Measurements from ENCODE around the gene BLOC1S1. TPM values are rescaled to one million over a fixed set of nuclear protein-coding genes. Genes with fewer than 3 reads are reported as not detected.
A peak's percentile ranks its signal among the peaks of the same experiment; 100 is the strongest.

BLOC1S1 gene
- total and polyA plus RNA-seq, 10 of the 15 experiments (the other 5 are each of a cell fraction or from before 2014, with no cell fraction given): 126 to 285 (median 166) TPM

- no peak for TF ChIP-seq ELK1 (IDR thresholded peaks at IDR 0.05; ENCODE audit: low read depth, low read length)
- peak in 1 of 3 experiments; percentile 22; a peak in 1 of 6 replicates for TF ChIP-seq CTCF (IDR thresholded peaks at IDR 0.05 in 2 of 3, conservative IDR thresholded peaks at IDR 0.05 in 1 of 3; ENCODE audit: control insufficient read depth in 2 of 3, extremely low read depth in 1 of 3, insufficient read depth in 1 of 3, low read depth in 3 of 3, low read length in 3 of 3)
- TF ChIP-seq IRF4 (IDR thresholded peaks at IDR 0.05; ENCODE audit: low read depth, low read length): no peak
- no peak for TF ChIP-seq ZNF622 (IDR thresholded peaks at IDR 0.05)
- TF ChIP-seq PRDM15 (CRISPR knock-in tag; IDR thresholded peaks at IDR 0.05): no peak
- TF ChIP-seq CBFB (IDR thresholded peaks at IDR 0.05; ENCODE audit: low read depth): no peak
- TF ChIP-seq SMAD1 (IDR thresholded peaks at IDR 0.05; ENCODE audit: low read depth, partially characterized antibody): no peak
- TF ChIP-seq MTA2 (IDR thresholded peaks at IDR 0.05; ENCODE audit: low read depth): no peak
- no peak for TF ChIP-seq FOS (IDR thresholded peaks at IDR 0.05; ENCODE audit: borderline replicate concordance, extremely low read depth, insufficient read length)
- no peak for TF ChIP-seq REST (IDR thresholded peaks at IDR 0.05; ENCODE audit: low read depth, low read length)
- no peak for TF ChIP-seq ETV6 (conservative IDR thresholded peaks at IDR 0.05 in 1 of 2, IDR thresholded peaks at IDR 0.05 in 1 of 2; ENCODE audit: borderline replicate concordance in 1 of 2, low read depth in 1 of 2)
- TF ChIP-seq ZBTB33 (IDR thresholded peaks at IDR 0.05): no peak
- no peak for TF ChIP-seq TCF7 (IDR thresholded peaks at IDR 0.05; ENCODE audit: borderline replicate concordance)
- TF ChIP-seq HDAC6 (IDR thresholded peaks at IDR 0.05; ENCODE audit: unreplicated experiment): no peak
- TF ChIP-seq ZSCAN29 (IDR thresholded peaks at IDR 0.05): no peak
Observed at GRCh38 chr12:55729819-55730818, 14.3 kb downstream of the BLOC1S1 start (continued).

Measured in GM12878 (cell line).